ENCODE measurements around the gene FAM163B. TPM values are rescaled to one million over a fixed set of nuclear protein-coding genes. Genes with fewer than 3 reads are reported as not detected.
A peak's percentile ranks its signal among the peaks of the same experiment; 100 is the strongest.

Gene FAM163B
- total RNA-seq, 1 experiment from 2014 or later, result not detected

GRCh38 chr9:133605856-133606707 is 3.1 kb downstream of the FAM163B start:
- no TSS peak for BruUV-seq (replicated peaks)
- no peaks in the 10 kb centered on the region for H3K9me3 Mint-ChIP-seq (ENCODE audit: low read depth, unreplicated experiment)

DNA sequence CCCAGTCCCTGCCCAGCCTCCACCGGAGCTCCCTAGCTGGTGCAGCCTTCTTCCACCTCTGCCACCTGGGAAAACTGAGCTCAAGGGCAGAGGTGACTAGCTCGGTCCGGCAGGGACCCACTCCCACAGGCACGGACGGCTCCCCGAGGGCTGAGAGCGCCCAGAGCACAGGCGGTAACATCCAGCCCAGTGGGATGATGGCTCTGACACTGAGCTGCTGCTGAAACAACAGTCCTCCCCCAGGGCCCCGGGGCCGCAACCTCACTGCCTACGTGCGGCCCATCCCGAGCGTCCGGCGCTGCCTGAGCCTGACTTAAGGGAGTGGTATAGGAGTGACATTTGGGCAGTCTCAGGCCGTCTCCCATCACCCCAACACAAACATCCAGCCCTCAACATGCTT is 3.7 kb downstream of the FAM163B start:
- intact Hi-C loops (cut with micrococcal nuclease; ENCODE audit: unreplicated experiment), result no loop called here
- Mint-ChIP-seq H3K27ac (ENCODE audit: unreplicated experiment) (no peak overlapping the region), H3K4me3 (ENCODE audit: low read depth, unreplicated experiment) (no peak overlapping the region), H3K9me3 (ENCODE audit: low read depth, unreplicated experiment) (no peaks in the 10 kb centered on the region), H3K27me3 (ENCODE audit: unreplicated experiment) (peaks cover 64% of the 10 kb centered on the region), H3K4me1 (ENCODE audit: low read depth, unreplicated experiment) (no peaks in the 10 kb centered on the region), H3K36me3 (ENCODE audit: insufficient read depth, unreplicated experiment) (no peaks in the 10 kb centered on the region)
- BruUV-seq (replicated peaks), result no TSS peak
- no peak for DNase-seq
- no peak for TF ChIP-seq CTCF (IDR thresholded peaks at IDR 0.05; ENCODE audit: unreplicated experiment)
- CTCF ChIA-PET, result no interaction called here

More at GRCh38 chr9:133605856-133606707, 3.1 kb downstream of the FAM163B start:
- no peak overlapping the region for H3K4me3 Mint-ChIP-seq (ENCODE audit: low read depth, unreplicated experiment)
- no peak for TF ChIP-seq CTCF (IDR thresholded peaks at IDR 0.05; ENCODE audit: unreplicated experiment)
- H3K27ac Mint-ChIP-seq (ENCODE audit: unreplicated experiment), result no peak overlapping the region
- peaks cover 71% of the 10 kb centered on the region for H3K27me3 Mint-ChIP-seq (ENCODE audit: unreplicated experiment)
- no peaks in the 10 kb centered on the region for H3K4me1 Mint-ChIP-seq (ENCODE audit: low read depth, unreplicated experiment)
- intact Hi-C loops (cut with micrococcal nuclease; ENCODE audit: unreplicated experiment), result no loop called here
- DNase-seq, result no peak
- CTCF ChIA-PET, result no interaction called here
- no peaks in the 10 kb centered on the region for H3K36me3 Mint-ChIP-seq (ENCODE audit: insufficient read depth, unreplicated experiment)

- no peaks in the 10 kb centered on the region for H3K9me3 Mint-ChIP-seq (ENCODE audit: low read depth, unreplicated experiment)
- CTCF ChIA-PET, result no interaction called here
- intact Hi-C loops (cut with micrococcal nuclease; ENCODE audit: unreplicated experiment), result no loop called here
- peaks cover 62% of the 10 kb centered on the region for H3K27me3 Mint-ChIP-seq (ENCODE audit: unreplicated experiment)
- no peak overlapping the region for H3K27ac Mint-ChIP-seq (ENCODE audit: unreplicated experiment)
- peak; percentile 6 for DNase-seq
- TF ChIP-seq CTCF (IDR thresholded peaks at IDR 0.05; ENCODE audit: unreplicated experiment), result no peak
- no peaks in the 10 kb centered on the region for H3K36me3 Mint-ChIP-seq (ENCODE audit: insufficient read depth, unreplicated experiment)
- H3K4me3 Mint-ChIP-seq (ENCODE audit: low read depth, unreplicated experiment), result no peak overlapping the region
- no TSS peak for BruUV-seq (replicated peaks)
- no peaks in the 10 kb centered on the region for H3K4me1 Mint-ChIP-seq (ENCODE audit: low read depth, unreplicated experiment)
Measured at GRCh38 chr9:133604856-133605255, 4.3 kb downstream of the FAM163B start.

DNA sequence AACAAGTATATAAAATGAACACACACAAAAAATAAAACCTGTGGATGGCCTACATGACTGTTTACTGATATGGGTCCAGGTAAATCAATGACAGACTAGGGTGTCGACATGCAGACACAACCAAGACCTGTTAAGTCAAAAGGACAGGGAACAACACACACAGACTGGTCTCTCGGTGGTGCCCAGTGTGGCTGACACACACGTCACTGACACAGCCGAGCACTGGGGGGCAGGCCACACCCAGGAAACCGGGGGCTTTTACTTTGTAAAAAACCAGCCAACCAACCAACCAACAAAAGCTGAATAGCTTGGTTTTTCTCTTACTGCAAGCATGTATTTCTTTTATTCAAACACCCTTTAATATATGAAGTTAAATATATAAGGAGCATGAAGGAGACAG is 5.0 kb downstream of the FAM163B start:
- Mint-ChIP-seq H3K36me3 (ENCODE audit: insufficient read depth, unreplicated experiment) (no peaks in the 10 kb centered on the region), H3K4me3 (ENCODE audit: low read depth, unreplicated experiment) (no peak overlapping the region), H3K27ac (ENCODE audit: unreplicated experiment) (no peak overlapping the region), H3K9me3 (ENCODE audit: low read depth, unreplicated experiment) (no peaks in the 10 kb centered on the region), H3K4me1 (ENCODE audit: low read depth, unreplicated experiment) (no peaks in the 10 kb centered on the region), H3K27me3 (ENCODE audit: unreplicated experiment) (peaks cover 62% of the 10 kb centered on the region)
- CTCF ChIA-PET, result no interaction called here
- BruUV-seq (replicated peaks), result no TSS peak
- DNase-seq, result no peak
- intact Hi-C loops (cut with micrococcal nuclease; ENCODE audit: unreplicated experiment), result no loop called here
- TF ChIP-seq CTCF (IDR thresholded peaks at IDR 0.05; ENCODE audit: unreplicated experiment), result no peak

All from Calu3 (cell line).